ENCODE data around the gene FSTL4. TPM values are rescaled to one million over a fixed set of nuclear protein-coding genes. Genes with fewer than 3 reads are reported as not detected.
"Not testable (repeated sequence)": the region's sequence is repeated elsewhere in the genome, so short reads cannot be mapped to it uniquely, and the experiment has no call there.

The FSTL4 gene
- total RNA-seq, 1 donor from 2014 or later, result 0.67 TPM

- no peaks in the 10 kb centered on the region for H3K4me1 ChIP-seq
- no peaks in the 10 kb centered on the region for H3K9me3 ChIP-seq
- intact Hi-C loops (cut with DNase I), result no loop called here
- DNase-seq, result no peak
- TF ChIP-seq, protein P1, sequence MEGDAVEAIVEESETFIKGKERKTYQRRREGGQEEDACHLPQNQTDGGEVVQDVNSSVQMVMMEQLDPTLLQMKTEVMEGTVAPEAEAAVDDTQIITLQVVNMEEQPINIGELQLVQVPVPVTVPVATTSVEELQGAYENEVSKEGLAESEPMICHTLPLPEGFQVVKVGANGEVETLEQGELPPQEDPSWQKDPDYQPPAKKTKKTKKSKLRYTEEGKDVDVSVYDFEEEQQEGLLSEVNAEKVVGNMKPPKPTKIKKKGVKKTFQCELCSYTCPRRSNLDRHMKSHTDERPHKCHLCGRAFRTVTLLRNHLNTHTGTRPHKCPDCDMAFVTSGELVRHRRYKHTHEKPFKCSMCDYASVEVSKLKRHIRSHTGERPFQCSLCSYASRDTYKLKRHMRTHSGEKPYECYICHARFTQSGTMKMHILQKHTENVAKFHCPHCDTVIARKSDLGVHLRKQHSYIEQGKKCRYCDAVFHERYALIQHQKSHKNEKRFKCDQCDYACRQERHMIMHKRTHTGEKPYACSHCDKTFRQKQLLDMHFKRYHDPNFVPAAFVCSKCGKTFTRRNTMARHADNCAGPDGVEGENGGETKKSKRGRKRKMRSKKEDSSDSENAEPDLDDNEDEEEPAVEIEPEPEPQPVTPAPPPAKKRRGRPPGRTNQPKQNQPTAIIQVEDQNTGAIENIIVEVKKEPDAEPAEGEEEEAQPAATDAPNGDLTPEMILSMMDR (IDR thresholded peaks at IDR 0.05), result no peak
- no peaks in the 10 kb centered on the region for H3K36me3 ChIP-seq
- no peak overlapping the region for H3K4me3 ChIP-seq
- peak overlapping the region; percentile 65 for H3K27ac ChIP-seq
- H3K27me3 ChIP-seq, result no peaks in the 10 kb centered on the region
- ATAC-seq, result peak; percentile 31
Observed at GRCh38 chr5:133220851-133221674, 391.3 kb downstream of the FSTL4 start.

DNA sequence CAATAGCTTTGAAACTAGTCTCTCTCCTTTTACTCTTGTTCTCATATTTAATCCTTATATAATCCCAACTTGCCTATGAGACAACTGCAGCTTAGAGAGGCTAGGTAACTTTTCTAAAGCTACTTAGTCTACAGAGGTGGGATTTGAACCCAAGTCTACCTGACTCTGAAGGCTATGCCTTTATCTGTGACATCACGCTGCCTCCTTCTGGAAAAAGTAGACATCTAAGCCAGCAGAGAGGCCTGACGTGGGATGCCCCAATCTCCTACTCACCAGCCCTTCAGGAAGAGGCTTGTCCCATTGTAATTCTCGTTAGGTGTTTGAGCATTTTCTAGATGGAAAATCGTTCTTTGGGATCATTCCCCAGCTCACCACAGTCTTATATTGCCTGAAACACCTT, 393.0 kb downstream of the FSTL4 start:
- intact Hi-C loops (cut with DNase I), result no loop called here
- Histone ChIP-seq H3K36me3 (no peaks in the 10 kb centered on the region), H3K4me3 (no peak overlapping the region), H3K27me3 (no peaks in the 10 kb centered on the region), H3K9me3 (no peaks in the 10 kb centered on the region), H3K27ac (no peak overlapping the region), H3K4me1 (no peaks in the 10 kb centered on the region)
- TF ChIP-seq, protein P1 (IDR thresholded peaks at IDR 0.05), result no peak
- ATAC-seq, result no peak
- DNase-seq, result no peak

- H3K9me3 ChIP-seq; H3K27ac ChIP-seq; H3K36me3 ChIP-seq; H3K4me1 ChIP-seq; intact Hi-C loops (cut with DNase I); H3K27me3 ChIP-seq; DNase-seq; ATAC-seq; H3K4me3 ChIP-seq: not testable (repeated sequence)
Observed at GRCh38 chr5:133216138-133216537, 396.2 kb downstream of the FSTL4 start.

GRCh38 chr5:133214153-133214820, 398.1 kb downstream of the FSTL4 start:
- no peak overlapping the region for H3K27ac ChIP-seq
- ATAC-seq, result no peak
- H3K36me3 ChIP-seq, result no peaks in the 10 kb centered on the region
- TF ChIP-seq, protein P1 (IDR thresholded peaks at IDR 0.05), result no peak
- H3K4me3 ChIP-seq, result no peak overlapping the region
- H3K9me3 ChIP-seq, result no peaks in the 10 kb centered on the region
- intact Hi-C loops (cut with DNase I), result no loop called here
- no peak for DNase-seq
- H3K4me1 ChIP-seq, result no peaks in the 10 kb centered on the region
- no peaks in the 10 kb centered on the region for H3K27me3 ChIP-seq

DNA sequence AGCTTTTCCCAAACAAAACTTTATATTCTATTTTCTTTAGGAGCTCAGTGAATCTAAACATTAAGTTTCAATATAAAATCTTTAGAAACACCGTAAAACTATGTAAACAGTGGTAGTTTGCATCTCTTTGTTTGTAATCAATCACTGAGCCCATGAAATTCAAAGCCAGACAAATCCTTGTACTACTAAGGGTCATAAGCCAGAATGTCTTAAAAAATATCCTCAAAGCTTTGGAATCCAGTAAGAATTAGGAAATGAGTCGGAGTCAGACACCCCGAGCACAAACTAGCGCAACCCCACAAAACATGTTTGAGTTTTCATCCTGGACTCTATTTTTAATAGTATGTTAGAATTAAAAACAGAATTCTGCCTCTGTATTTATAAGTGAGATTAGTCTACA, 406.7 kb downstream of the FSTL4 start:
- Histone ChIP-seq H3K27ac (no peak overlapping the region), H3K9me3 (no peaks in the 10 kb centered on the region), H3K4me3 (no peak overlapping the region), H3K27me3 (no peaks in the 10 kb centered on the region), H3K36me3 (no peaks in the 10 kb centered on the region), H3K4me1 (no peaks in the 10 kb centered on the region)
- DNase-seq (no peak), ATAC-seq (no peak)
- intact Hi-C loops (cut with DNase I), result no loop called here
- TF ChIP-seq, protein P1 (IDR thresholded peaks at IDR 0.05), result no peak

GRCh38 chr5:133205204-133205603, 407.1 kb downstream of the FSTL4 start:
- H3K27me3 ChIP-seq, result no peaks in the 10 kb centered on the region
- no peak for ATAC-seq
- intact Hi-C loops (cut with DNase I), result no loop called here
- no peaks in the 10 kb centered on the region for H3K4me1 ChIP-seq
- no peak overlapping the region for H3K27ac ChIP-seq
- H3K4me3 ChIP-seq, result no peak overlapping the region
- no peak for DNase-seq
- no peaks in the 10 kb centered on the region for H3K9me3 ChIP-seq
- TF ChIP-seq, protein P1 (IDR thresholded peaks at IDR 0.05), result no peak
- H3K36me3 ChIP-seq, result no peaks in the 10 kb centered on the region
